H9 (cell line): Measurements from ENCODE around the gene PMP22. TPM values are rescaled to one million over a fixed set of nuclear protein-coding genes. Genes with fewer than 3 reads are reported as not detected.

Source experiments
- DNase-seq: peaks from one replicate; pipeline ENCODE4 v3.0.0-alpha.2; 2017
- H2AFZ ChIP-seq: one replicate; pipeline ENCODE4 v1.6.1; 2013; ENCODE audit warnings: mild to moderate bottlenecking, low read length, control low read depth, moderate library complexity
- H2AK5ac ChIP-seq: 2 replicates; pipeline ENCODE4 v1.6.1; 2013; ENCODE audit warnings: low read length, control low read depth, mixed read lengths; ENCODE audit not compliant: insufficient read length
- H2BK120ac ChIP-seq: one replicate; pipeline ENCODE4 v1.6.1; 2013; ENCODE audit warnings: low read depth, mild to moderate bottlenecking, low read length, control low read depth, inconsistent platforms; ENCODE audit not compliant: poor library complexity, severe bottlenecking
- H2BK12ac ChIP-seq: 2 replicates; pipeline ENCODE4 v1.6.1; 2013; ENCODE audit warnings: low read length, control low read depth, mixed read lengths, low read depth; ENCODE audit not compliant: insufficient read length
- H2BK15ac ChIP-seq: 2 replicates; pipeline ENCODE4 v1.6.1; 2013; ENCODE audit warnings: low read depth, low read length, control low read depth
- H2BK20ac ChIP-seq: one replicate; pipeline ENCODE4 v1.6.1; 2013; ENCODE audit warnings: low read depth, mild to moderate bottlenecking, low read length, control low read depth, inconsistent platforms; ENCODE audit not compliant: poor library complexity, severe bottlenecking
- H2BK5ac ChIP-seq: 2 replicates; pipeline ENCODE4 v1.6.1; 2013; ENCODE audit warnings: low read length, control low read depth, mixed read lengths; ENCODE audit not compliant: insufficient read length
- H3K14ac ChIP-seq: 2 replicates; pipeline ENCODE4 v1.6.1; 2013; ENCODE audit warnings: low read length, control low read depth; ENCODE audit not compliant: insufficient read depth
- H3K18ac ChIP-seq: 2 replicates; pipeline ENCODE4 v1.6.1; 2013; ENCODE audit warnings: low read depth, mild to moderate bottlenecking, mixed read lengths, low read length, control low read depth; ENCODE audit not compliant: insufficient read length
- H3K23ac ChIP-seq: 2 replicates; pipeline ENCODE4 v1.6.1; 2013; ENCODE audit warnings: low read length, control low read depth, mixed read lengths, low read depth; ENCODE audit not compliant: insufficient read length
- H3K23me2 ChIP-seq: 2 replicates; pipeline ENCODE4 v1.6.1; 2013; ENCODE audit warnings: low read depth, mild to moderate bottlenecking, mixed read lengths, low read length, control low read depth; ENCODE audit not compliant: insufficient read length, poor library complexity, severe bottlenecking
- H3K27ac ChIP-seq: 2 replicates; pipeline ENCODE4 v1.5.1; 2013; ENCODE audit warnings: low read length, control low read depth, mixed read lengths, low read depth; ENCODE audit not compliant: insufficient read length
- H3K27me3 ChIP-seq: 2 replicates; pipeline ENCODE4 v1.6.1; 2013; ENCODE audit warnings: low read length, control low read depth, inconsistent platforms; ENCODE audit not compliant: insufficient read depth
- H3K4ac ChIP-seq: 2 replicates; pipeline ENCODE4 v1.6.1; 2013; ENCODE audit warnings: low read depth, mild to moderate bottlenecking, control low read depth, inconsistent platforms, low read length, moderate library complexity
- H3K4me1 ChIP-seq: 2 replicates; pipeline ENCODE4 v1.6.1; 2013; ENCODE audit warnings: low read length, control low read depth, inconsistent platforms; ENCODE audit not compliant: insufficient read depth
- H3K4me2 ChIP-seq: 2 replicates; pipeline ENCODE4 v1.6.1; 2013; ENCODE audit warnings: low read length, control low read depth, mixed read lengths; ENCODE audit not compliant: insufficient read length, insufficient read depth
- H3K56ac ChIP-seq: 2 replicates; pipeline ENCODE4 v1.6.1; 2013; ENCODE audit warnings: low read depth, mild to moderate bottlenecking, mixed read lengths, low read length, control low read depth; ENCODE audit not compliant: insufficient read length
- H3K79me1 ChIP-seq: 2 replicates; pipeline ENCODE4 v1.6.1; 2013; ENCODE audit warnings: low read depth, mild to moderate bottlenecking, moderate library complexity, low read length, control low read depth, inconsistent platforms; ENCODE audit not compliant: insufficient read depth, poor library complexity, severe bottlenecking
- H3K79me2 ChIP-seq: 2 replicates; pipeline ENCODE4 v1.6.1; 2013; ENCODE audit warnings: low read length, control low read depth, inconsistent platforms; ENCODE audit not compliant: insufficient read depth
- H3K9ac ChIP-seq: 2 replicates; pipeline ENCODE4 v1.6.1; 2013; ENCODE audit warnings: low read length, control low read depth, mixed read lengths; ENCODE audit not compliant: insufficient read length; ENCODE audit errors: extremely low read depth
- H3K9me3 ChIP-seq: one replicate; pipeline ENCODE4 v1.6.1; 2013; ENCODE audit warnings: low read depth, low read length, inconsistent platforms; ENCODE audit not compliant: control insufficient read depth
- H3T11ph ChIP-seq: one replicate; pipeline ENCODE4 v1.6.1; 2013; ENCODE audit warnings: mild to moderate bottlenecking, low read length, control low read depth, inconsistent platforms
- H4K20me1 ChIP-seq: one replicate; pipeline ENCODE4 v1.6.1; 2013; ENCODE audit not compliant: control insufficient read depth, insufficient read length, insufficient read depth
- H4K5ac ChIP-seq: 2 replicates; pipeline ENCODE4 v1.6.1; 2013; ENCODE audit warnings: low read depth, mild to moderate bottlenecking, mixed read lengths, low read length, control low read depth; ENCODE audit not compliant: insufficient read length
- H4K8ac ChIP-seq: replicated peaks from 2 replicates; pipeline ENCODE4 v1.6.1; 2013; ENCODE audit warnings: low read length, control low read depth, mixed read lengths, low read depth; ENCODE audit not compliant: insufficient read length
- H4K91ac ChIP-seq: 2 replicates; pipeline ENCODE4 v1.6.1; 2013; ENCODE audit warnings: low read depth, mild to moderate bottlenecking, moderate library complexity, mixed read lengths, low read length, control low read depth; ENCODE audit not compliant: insufficient read length
- H3K27ac Mint-ChIP-seq, 3 experiments: 2 replicates in 2 of 3; 3 replicates in 1 of 3; pipeline ENCODE4 v1.8.0; 2020 to 2021; ENCODE audit warnings: mixed read lengths in 3 of 3, mild to moderate bottlenecking in 1 of 3, moderate library complexity in 1 of 3
- H3K27me3 Mint-ChIP-seq: 2 replicates; pipeline ENCODE4 v1.8.0; 2021; ENCODE audit warnings: low read depth, mild to moderate bottlenecking, moderate library complexity, mixed read lengths
- H3K36me3 Mint-ChIP-seq, 3 experiments: 2 replicates in 2 of 3; 3 replicates in 1 of 3; pipeline ENCODE4 v1.8.0; 2020 to 2021; ENCODE audit warnings: low read depth in 3 of 3, mixed read lengths in 3 of 3; ENCODE audit not compliant: insufficient read depth in 1 of 3
- H3K4me1 Mint-ChIP-seq, 2 experiments: 2 replicates each; pipeline ENCODE4 v1.8.0; 2020; ENCODE audit warnings: mixed read lengths in 2 of 2
- H3K4me3 Mint-ChIP-seq, 2 experiments: 2 replicates in 1 of 2; 3 replicates in 1 of 2; pipeline ENCODE4 v1.8.0; 2020 to 2021; ENCODE audit warnings: mild to moderate bottlenecking in 2 of 2, mixed read lengths in 2 of 2, moderate library complexity in 1 of 2
- H3K9me3 Mint-ChIP-seq, 2 experiments: 2 replicates in 1 of 2; 3 replicates in 1 of 2; pipeline ENCODE4 v1.8.0; 2020; ENCODE audit warnings: mild to moderate bottlenecking in 2 of 2, mixed read lengths in 2 of 2, moderate library complexity in 1 of 2
- CTCF ChIP-seq: fragments of 200-600 bp; sonication (generic); conservative IDR thresholded peaks from 3 replicates; pipeline ENCODE4 v1.8.0; 2021; ENCODE audit warnings: antibody characterized with exemption, mild to moderate bottlenecking
- WGBS: extraction: QIAGEN DNeasy Blood & Tissue Kit; methylation state at CpG from one replicate; pipeline ENCODE4 v1.1.7; 2013; ENCODE audit warnings: missing lambda C conversion rate, low lambda C conversion rate, mixed read lengths; ENCODE audit not compliant: insufficient read length; ENCODE audit errors: extremely low coverage; 5-methylcytosine and 5-hydroxymethylcytosine counted together
- total RNA-seq: library from RNA; stranded (reverse); gene quantifications from 2 replicates; pipeline ENCODE4 v1.2.1, GENCODE V29; 2021

Gene PMP22
- total RNA-seq, 1 experiment from 2014 or later = 1.5 TPM

GRCh38 chr17:15238057-15238456 is 27.1 kb downstream of the PMP22 start:
- Histone ChIP-seq H3K79me1 (no peaks in the 10 kb centered on the region), H2AFZ (no peak overlapping the region), H3K27ac (no peak overlapping the region), H2BK5ac (no peak overlapping the region), H2BK15ac (no peak overlapping the region), H2AK5ac (no peak overlapping the region), H3T11ph (no peak overlapping the region), H2BK12ac (no peak overlapping the region), H3K56ac (no peak overlapping the region), H3K9me3 (no peaks in the 10 kb centered on the region), H3K4me2 (no peak overlapping the region), H3K9ac (no peak overlapping the region), H3K14ac (no peak overlapping the region), H3K23me2 (no peaks in the 10 kb centered on the region), H4K20me1 (no peaks in the 10 kb centered on the region), H3K27me3 (no peaks in the 10 kb centered on the region), H4K5ac (no peak overlapping the region), H2BK120ac (no peak overlapping the region), H3K4me1 (peaks cover 4% of the 10 kb centered on the region; the same call in 1 of the 2 replicates), H2BK20ac (no peak overlapping the region), H3K23ac (no peak overlapping the region), H3K79me2 (no peaks in the 10 kb centered on the region), H4K91ac (no peak overlapping the region), H3K4ac (no peak overlapping the region), H4K8ac (no peak overlapping the region), H3K18ac (no peak overlapping the region)
- peaks cover 5 to 6% of the 10 kb centered on the region in 2 experiments; a peak in 3 of 5 replicates for H3K9me3 Mint-ChIP-seq
- H3K27me3 Mint-ChIP-seq = peaks cover 2% of the 10 kb centered on the region; the same call in 1 of the 2 replicates
- peaks cover 0 to 4% (median 0%) of the 10 kb centered on the region in 3 experiments; a peak in 1 of 7 replicates for H3K36me3 Mint-ChIP-seq
- H3K27ac Mint-ChIP-seq = no peak overlapping the region
- no peak for TF ChIP-seq CTCF
- WGBS = no CpG with 5 or more reads among the region's 2 CpGs
- DNase-seq = no peak
- no peak overlapping the region for H3K4me3 Mint-ChIP-seq
- H3K4me1 Mint-ChIP-seq = peaks cover 2 to 3% of the 10 kb centered on the region in 2 experiments; a peak in 3 of 4 replicates
